Mononuclear cell (primary cell): Measurements from ENCODE around the gene ARHGAP33. TPM values are rescaled to one million over a fixed set of nuclear protein-coding genes. Genes with fewer than 3 reads are reported as not detected.
"Not testable (repeated sequence)": the region's sequence is repeated elsewhere in the genome, so short reads cannot be mapped to it uniquely, and the experiment has no call there.

Source experiments
- H3K27me3 ChIP-seq: 2 replicates; pipeline ENCODE4 v1.6.0; 2011; ENCODE audit warnings: low read length, control low read depth; ENCODE audit not compliant: insufficient read depth
- H3K4me1 ChIP-seq: 2 replicates; pipeline ENCODE4 v1.5.1; 2011; ENCODE audit warnings: mild to moderate bottlenecking, low read length, control low read depth; ENCODE audit not compliant: insufficient read depth
- H3K4me3 ChIP-seq: 2 replicates; pipeline ENCODE4 v1.5.1; 2011; ENCODE audit warnings: mild to moderate bottlenecking, low read length, moderate library complexity
- H3K9me3 ChIP-seq: 2 replicates; pipeline ENCODE4 v1.5.1; 2011; ENCODE audit warnings: low read depth, mild to moderate bottlenecking, control low read depth, low read length
- total RNA-seq: library from RNA; depleted of rRNA; stranded (reverse); fragments of >200 nt; gene quantifications from one replicate; pipeline ENCODE4 v1.2.3, GENCODE V29; 2012

The ARHGAP33 gene
- total RNA-seq, 1 donor: 4.1 TPM

- no peak overlapping the region for H3K4me3 ChIP-seq
- no peaks in the 10 kb centered on the region for H3K9me3 ChIP-seq
- no peaks in the 10 kb centered on the region for H3K4me1 ChIP-seq
- H3K27me3 ChIP-seq: no peaks in the 10 kb centered on the region
Measured at GRCh38 chr19:35789195-35789977, 14.0 kb downstream of the ARHGAP33 start.

DNA sequence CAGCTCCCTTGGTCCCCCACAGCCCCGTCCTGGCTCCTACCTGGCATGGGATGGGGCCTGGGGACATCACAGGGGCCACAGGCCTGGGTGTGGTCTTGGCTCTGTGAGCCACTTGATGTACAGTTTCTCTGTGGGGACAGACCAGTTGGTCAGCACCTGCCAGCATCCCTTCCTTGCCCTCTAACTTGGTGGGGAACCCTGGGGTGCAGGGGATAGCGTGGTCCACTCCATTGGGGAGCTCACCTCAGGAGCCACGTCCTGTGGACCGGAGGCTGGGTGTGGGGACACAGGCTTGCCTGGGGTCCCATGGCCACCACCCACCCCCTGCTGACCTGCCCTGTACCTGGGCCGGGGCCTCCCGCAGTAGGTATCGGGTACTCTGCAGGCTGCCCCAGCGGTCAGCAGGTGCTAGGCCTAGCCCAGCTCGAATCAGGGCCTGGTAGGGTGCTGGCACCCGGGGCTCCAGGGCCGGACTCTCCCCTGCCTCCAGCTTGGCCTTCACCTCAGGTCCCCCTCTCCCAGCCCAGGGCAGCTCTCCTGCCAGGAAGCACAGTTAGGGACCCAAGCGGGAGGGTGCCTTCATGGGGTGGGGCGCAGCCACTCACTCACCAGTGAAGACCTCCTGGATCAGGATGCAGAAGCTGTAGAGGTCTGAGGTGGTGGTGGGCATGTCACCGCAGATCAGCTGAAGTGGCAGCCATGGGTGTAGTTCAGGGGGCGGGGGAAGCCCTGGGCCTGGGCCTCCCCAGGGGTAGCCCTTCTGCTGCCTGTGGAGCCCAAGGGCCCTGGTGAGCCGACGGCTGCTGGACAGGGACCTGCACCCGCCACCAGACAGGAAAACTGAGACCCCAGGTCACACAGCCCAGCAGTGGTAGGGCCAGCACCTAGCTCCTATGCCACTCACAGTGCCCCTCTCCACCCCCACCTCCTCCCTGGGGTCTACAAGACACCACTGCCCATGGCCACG, 14.9 kb downstream of the ARHGAP33 start:
- Histone ChIP-seq H3K9me3 (no peaks in the 10 kb centered on the region), H3K27me3 (no peaks in the 10 kb centered on the region), H3K4me1 (no peaks in the 10 kb centered on the region), H3K4me3 (no peak overlapping the region)

- H3K4me3 ChIP-seq: no peak overlapping the region
- H3K4me1 ChIP-seq: no peaks in the 10 kb centered on the region
- no peaks in the 10 kb centered on the region for H3K9me3 ChIP-seq
- H3K27me3 ChIP-seq: no peaks in the 10 kb centered on the region
Measured at GRCh38 chr19:35790981-35791813, 15.8 kb downstream of the ARHGAP33 start.

DNA sequence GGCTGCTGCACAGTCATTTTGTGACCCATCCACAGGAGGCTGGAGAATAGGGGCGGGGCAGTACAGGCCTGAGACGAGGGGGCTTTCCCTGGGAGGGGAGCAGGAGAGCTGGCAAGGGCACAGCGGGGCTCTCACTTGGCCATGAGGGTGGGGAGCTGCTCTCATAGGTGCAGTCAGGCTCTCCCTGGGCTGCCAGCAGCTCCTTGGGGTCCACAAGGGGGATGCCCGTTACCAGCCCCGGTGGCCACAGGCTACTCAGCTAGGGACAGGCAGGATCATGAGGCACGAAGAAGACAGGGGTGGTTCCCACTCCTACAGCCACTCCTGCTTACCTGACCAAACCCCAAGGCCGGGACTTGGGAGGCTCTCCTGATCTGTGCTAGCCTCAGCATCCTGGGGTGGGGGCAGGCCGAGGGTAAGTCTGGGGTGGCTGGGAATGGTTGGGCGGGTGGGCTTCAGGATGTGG, 16.5 kb downstream of the ARHGAP33 start:
- Histone ChIP-seq H3K4me1 (no peaks in the 10 kb centered on the region), H3K9me3 (no peaks in the 10 kb centered on the region), H3K4me3 (no peak overlapping the region), H3K27me3 (peaks cover 5% of the 10 kb centered on the region)

DNA sequence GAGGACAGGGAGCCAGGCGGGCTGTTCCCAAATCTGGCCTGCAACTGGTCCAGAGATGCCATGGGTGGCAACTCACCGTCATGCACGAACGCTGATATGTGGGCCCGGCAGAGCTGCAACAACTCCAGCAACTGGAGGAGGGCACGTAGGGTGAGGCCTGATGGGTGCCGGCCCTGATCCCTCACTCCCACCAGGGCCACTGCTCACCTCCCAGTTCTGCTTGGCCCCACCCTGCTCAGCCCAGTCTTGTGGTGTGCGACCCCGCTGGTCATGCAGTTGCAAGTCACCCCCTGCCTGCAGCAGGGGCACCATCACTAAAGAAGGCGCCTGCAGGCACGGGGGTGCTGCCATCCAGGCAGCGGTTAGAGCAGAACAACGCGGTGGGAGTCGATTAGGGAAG, 16.9 kb downstream of the ARHGAP33 start:
- Histone ChIP-seq H3K4me1 (no peaks in the 10 kb centered on the region), H3K9me3 (no peaks in the 10 kb centered on the region), H3K4me3 (no peak overlapping the region), H3K27me3 (peaks cover 6% of the 10 kb centered on the region)

DNA sequence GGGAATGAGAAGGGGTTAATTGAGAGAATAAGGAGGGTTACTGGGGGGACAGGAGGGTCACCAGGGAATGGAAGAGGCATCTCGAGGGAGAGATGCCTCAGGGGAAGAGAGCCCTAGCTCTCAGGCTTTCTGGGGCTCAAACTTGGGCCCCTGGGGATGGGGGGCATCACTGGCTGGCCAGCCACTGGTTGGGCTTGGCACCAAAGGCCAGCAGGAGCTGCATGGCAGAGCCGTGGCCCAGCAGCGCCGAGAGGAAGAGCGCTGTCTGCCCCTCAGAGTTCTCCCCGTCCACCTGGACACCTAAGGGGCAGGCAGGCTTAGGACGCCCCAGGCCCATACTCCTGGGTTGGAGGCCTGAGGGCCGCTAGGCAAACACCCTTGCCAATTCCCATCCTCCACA, 17.5 kb downstream of the ARHGAP33 start:
- Histone ChIP-seq H3K27me3 (peaks cover 6% of the 10 kb centered on the region), H3K4me1 (no peaks in the 10 kb centered on the region), H3K9me3 (no peaks in the 10 kb centered on the region), H3K4me3 (no peak overlapping the region)

GRCh38 chr19:35793381-35794165, 18.2 kb downstream of the ARHGAP33 start:
- no peak overlapping the region for H3K4me3 ChIP-seq
- H3K4me1 ChIP-seq: no peaks in the 10 kb centered on the region
- H3K9me3 ChIP-seq: no peaks in the 10 kb centered on the region
- H3K27me3 ChIP-seq: peaks cover 6% of the 10 kb centered on the region

GRCh38 chr19:35795564-35795963, 20.2 kb downstream of the ARHGAP33 start:
- not testable (repeated sequence) for H3K4me3 ChIP-seq, H3K9me3 ChIP-seq, H3K4me1 ChIP-seq, H3K27me3 ChIP-seq

DNA sequence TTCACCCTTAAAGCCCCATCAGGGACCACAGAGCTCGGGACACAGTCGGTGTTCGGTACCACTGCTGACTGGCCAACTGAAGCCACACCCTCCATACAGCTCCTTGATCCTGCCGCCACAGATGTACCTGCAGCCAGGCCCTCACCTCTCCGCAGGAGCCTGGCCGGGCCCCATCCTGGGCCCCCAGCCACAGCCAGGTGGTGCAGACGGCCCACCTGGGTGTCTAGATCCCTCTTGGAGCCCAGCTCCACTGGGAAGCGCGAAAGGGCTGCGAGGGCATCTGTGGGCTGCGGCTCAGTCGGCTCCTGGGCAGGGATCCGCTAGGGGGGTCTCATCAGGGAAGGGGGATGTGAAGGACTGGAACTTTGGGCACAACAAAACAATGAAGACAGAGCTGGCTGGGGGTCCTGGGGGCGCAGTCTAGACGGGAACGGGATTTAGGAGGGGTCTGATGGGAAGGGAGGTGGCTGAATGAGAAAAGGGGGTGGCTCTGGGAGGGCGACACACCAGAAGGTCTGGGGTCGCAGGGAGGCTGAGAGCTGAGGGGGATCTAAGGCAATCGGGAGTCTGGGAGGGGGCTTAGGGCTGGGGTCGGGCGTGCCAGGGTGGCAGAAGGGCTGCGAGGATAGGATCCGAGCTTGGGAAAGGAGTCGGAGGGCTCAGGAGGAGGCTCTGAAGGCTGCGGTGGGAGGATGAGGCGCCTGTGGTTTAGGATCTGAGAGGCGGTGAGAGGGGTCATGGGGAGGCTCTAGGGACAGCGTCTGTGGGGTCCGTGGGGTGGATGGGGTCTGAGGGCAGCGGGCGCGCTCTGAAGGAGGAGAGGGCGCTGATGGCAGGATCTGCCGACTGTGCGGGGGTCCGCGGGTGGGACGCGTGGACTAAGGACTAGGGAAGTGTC, 21.5 kb downstream of the ARHGAP33 start:
- H3K4me3 ChIP-seq: no peak overlapping the region
- H3K27me3 ChIP-seq: peaks cover 6% of the 10 kb centered on the region
- no peaks in the 10 kb centered on the region for H3K4me1 ChIP-seq
- no peaks in the 10 kb centered on the region for H3K9me3 ChIP-seq

DNA sequence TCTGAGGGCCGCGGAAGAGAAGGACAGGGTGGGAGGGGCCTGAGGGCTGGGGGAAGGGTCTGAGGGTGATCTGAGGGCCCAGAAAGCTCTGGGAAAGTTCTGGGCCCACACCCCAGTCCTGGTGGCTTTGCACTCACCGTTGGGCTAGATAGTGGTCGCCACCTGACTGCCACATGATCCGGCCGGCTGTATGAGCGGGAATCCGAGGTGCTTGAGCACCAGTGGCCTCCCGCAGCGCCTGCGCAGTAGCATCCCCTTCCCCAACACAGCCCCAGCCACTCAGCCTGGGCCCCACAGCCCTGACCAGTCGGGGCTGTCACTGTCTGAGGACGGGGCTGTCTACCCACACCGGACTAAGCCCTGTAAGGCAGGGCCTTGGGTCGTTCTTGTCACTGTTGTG, 22.3 kb downstream of the ARHGAP33 start:
- peaks cover 6% of the 10 kb centered on the region for H3K27me3 ChIP-seq
- H3K9me3 ChIP-seq: no peaks in the 10 kb centered on the region
- no peak overlapping the region for H3K4me3 ChIP-seq
- no peaks in the 10 kb centered on the region for H3K4me1 ChIP-seq

DNA sequence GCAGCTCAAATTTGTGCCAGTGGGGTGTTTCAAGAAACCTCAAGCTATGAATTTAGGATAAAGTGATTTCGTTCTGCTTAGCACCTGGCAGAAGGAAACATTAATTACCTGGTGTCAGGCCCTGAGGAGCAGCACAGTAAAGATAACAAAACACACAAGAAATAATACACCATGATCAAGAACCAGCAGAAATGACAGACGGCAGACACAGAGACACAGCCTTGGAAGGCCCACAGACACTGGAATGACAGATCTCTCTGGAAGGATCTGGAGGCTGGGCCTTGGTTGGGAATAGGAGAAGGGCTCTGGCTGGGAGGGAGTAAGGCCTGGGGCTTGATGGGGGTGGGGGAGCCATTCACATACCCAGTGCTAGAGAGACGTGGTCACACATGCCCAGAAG, 26.5 kb downstream of the ARHGAP33 start:
- no peaks in the 10 kb centered on the region for H3K9me3 ChIP-seq
- H3K4me1 ChIP-seq: peaks cover 7% of the 10 kb centered on the region
- no peak overlapping the region for H3K4me3 ChIP-seq

GRCh38 chr19:35805526-35806102, 30.2 kb downstream of the ARHGAP33 start:
- H3K27me3 ChIP-seq: no peaks in the 10 kb centered on the region
- peaks cover 7% of the 10 kb centered on the region for H3K4me1 ChIP-seq
- no peak overlapping the region for H3K4me3 ChIP-seq
- no peaks in the 10 kb centered on the region for H3K9me3 ChIP-seq

More for the DNA sequence above, 26.5 kb downstream of the ARHGAP33 start:
- peaks cover 1% of the 10 kb centered on the region for H3K27me3 ChIP-seq

DNA sequence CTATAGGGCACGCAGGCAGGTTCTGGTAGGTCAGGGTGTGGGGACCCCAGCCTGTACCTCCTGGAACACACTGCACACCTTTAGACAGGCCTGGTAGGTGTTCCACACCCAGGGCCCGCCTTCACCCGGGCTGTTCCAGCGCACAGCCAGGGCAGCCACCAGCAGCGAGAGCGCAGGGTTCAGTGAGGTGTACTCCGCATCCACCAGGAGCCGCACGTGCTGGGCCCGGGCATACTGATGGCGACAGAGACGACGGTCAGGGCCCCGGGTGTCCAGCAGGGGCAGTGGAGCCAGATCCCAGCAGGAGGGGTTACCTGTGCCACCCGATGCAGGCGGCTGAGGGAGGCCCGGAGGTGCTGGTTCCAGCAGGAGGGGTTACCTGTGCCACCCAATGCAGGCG, 31.2 kb downstream of the ARHGAP33 start:
- no peaks in the 10 kb centered on the region for H3K9me3 ChIP-seq
- H3K4me3 ChIP-seq: no peak overlapping the region
- H3K4me1 ChIP-seq: peaks cover 7% of the 10 kb centered on the region
- H3K27me3 ChIP-seq: no peaks in the 10 kb centered on the region
